ENCODE results near the gene RNF217.
A peak's percentile ranks its signal among the peaks of the same experiment; 100 is the strongest.

Gene RNF217

DNA sequence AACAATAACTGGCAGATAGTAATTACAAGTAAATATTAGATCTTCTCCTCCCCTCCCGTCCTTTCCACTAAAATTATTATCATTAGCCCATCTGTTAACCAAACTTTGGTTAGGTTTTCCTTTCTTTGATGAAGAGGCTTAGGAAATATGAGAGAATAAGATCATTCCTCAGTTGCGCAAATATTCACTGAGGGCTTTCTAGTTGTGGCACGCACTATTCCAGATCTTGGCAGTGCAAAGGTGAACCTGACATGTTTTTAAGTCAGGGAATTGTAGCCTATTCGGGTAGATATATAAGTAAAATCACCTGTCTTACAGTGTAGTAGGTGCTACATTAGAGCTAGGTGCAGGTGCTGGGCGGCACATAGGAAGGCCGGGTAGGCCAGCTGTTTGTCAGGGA, 31.1 kb downstream of the RNF217 start:
- Histone ChIP-seq H3K9ac (no peak overlapping the region), H3K4me2 (no peak overlapping the region), H3K36me3 (no peaks in the 10 kb centered on the region), H3K4me1 (peaks cover 0 to 5% (median 0%) of the 10 kb centered on the region in 10 experiments; a peak in 2 of 20 replicates), H3K27me3 (no peaks in the 10 kb centered on the region), H4K20me1 (no peaks in the 10 kb centered on the region), H3K4me3 (no peak overlapping the region), H3K27ac (no peak overlapping the region), H3K9me3 (replicated peaks in 1 of 11) (no peaks in the 10 kb centered on the region)
- no peak for TF ChIP-seq Cebpa-rat (IDR thresholded peaks at IDR 0.05)

DNA sequence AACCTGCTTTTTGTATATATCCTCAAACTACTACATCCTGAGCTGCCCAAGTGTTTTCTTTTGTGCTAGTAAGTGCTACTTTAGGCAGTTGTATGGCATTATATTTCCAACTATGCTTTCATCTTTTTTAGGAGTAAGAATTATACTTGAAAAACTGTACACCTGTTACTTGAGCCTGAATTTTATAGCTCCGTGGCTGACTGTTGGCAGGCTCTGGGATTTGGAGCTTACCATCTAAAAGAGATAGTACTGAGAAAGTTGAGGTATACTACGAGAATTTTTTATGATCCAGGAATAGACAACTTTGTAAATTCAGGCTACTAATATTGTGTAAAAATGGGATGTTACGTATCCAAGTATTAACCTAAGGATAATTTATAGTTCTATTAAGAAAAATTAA, 32.4 kb downstream of the RNF217 start:
- no peaks in the 10 kb centered on the region for H3K9me3 ChIP-seq (replicated peaks in 1 of 11)
- H4K20me1 ChIP-seq, result no peaks in the 10 kb centered on the region
- no peak for TF ChIP-seq Cebpa-rat (IDR thresholded peaks at IDR 0.05)
- no peak overlapping the region for H3K4me3 ChIP-seq
- H3K27ac ChIP-seq, result no peak overlapping the region
- no peak overlapping the region for H3K4me2 ChIP-seq
- no peaks in the 10 kb centered on the region for H3K36me3 ChIP-seq
- no peak overlapping the region for H3K9ac ChIP-seq
- peaks cover 0 to 5% (median 0%) of the 10 kb centered on the region in 10 experiments; a peak in 2 of 20 replicates for H3K4me1 ChIP-seq
- no peaks in the 10 kb centered on the region for H3K27me3 ChIP-seq

DNA sequence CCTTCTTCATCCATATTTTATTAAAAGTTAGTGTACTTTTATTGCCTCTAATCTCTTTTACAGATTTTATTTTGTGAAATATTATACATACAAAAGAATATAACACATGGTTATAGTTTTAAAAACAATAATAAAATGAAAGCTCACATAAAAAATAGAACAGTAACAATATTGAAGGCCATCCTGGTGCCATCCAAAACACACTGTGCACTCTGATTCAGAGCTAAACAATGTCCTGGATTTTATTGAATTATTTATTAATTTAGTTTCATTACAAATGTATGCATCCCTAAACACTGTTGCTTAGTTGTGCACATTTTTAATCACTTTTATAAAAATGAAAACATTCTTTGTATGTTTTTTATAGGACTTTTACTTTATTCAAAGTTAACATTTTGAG, 32.9 kb downstream of the RNF217 start:
- no peaks in the 10 kb centered on the region for H3K9me3 ChIP-seq (replicated peaks in 1 of 11)
- no peak overlapping the region for H3K4me3 ChIP-seq
- H3K27ac ChIP-seq, result no peak overlapping the region
- no peaks in the 10 kb centered on the region for H4K20me1 ChIP-seq
- H3K36me3 ChIP-seq, result no peaks in the 10 kb centered on the region
- no peak overlapping the region for H3K4me2 ChIP-seq
- peaks cover 0 to 5% (median 0%) of the 10 kb centered on the region in 10 experiments; a peak in 2 of 20 replicates for H3K4me1 ChIP-seq
- no peak for TF ChIP-seq Cebpa-rat (IDR thresholded peaks at IDR 0.05)
- no peaks in the 10 kb centered on the region for H3K27me3 ChIP-seq
- no peak overlapping the region for H3K9ac ChIP-seq

DNA sequence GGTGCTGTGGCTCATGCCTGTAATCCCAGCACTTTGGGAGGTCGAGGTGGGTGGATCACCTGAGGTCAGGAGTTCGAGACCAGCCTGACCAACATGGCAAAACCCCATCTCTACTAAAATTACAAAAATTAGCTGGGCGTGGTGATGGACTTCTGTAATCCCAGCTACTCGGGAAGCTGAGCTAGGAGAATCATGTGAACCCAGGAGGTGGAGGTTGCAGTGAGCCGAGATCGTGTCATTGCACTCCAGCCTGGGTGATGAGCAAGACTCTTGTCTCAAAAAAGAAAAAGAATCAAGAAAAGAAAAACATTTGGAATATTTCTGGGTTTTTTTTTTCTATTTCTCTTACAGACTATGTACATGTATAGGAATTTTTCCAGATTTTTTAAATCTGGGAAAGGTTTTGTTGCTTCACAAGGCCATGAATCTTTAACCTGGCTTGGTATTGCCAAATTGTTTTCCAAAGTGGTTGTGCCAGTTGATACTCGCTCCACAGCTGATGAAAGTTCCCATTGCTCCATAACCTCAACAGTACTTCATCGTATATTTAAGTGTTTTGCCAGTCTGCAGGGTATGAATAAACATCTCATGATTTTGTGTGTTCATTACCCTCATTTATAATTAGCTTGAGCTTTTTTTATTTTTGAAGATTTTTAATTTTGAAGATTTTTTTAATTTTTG, 33.5 kb downstream of the RNF217 start:
- Histone ChIP-seq H4K20me1 (no peaks in the 10 kb centered on the region), H3K27me3 (no peaks in the 10 kb centered on the region), H3K27ac (no peak overlapping the region), H3K36me3 (no peaks in the 10 kb centered on the region), H3K4me3 (no peak overlapping the region), H3K4me1 (peaks cover 0 to 5% (median 0%) of the 10 kb centered on the region in 10 experiments; a peak in 2 of 20 replicates), H3K4me2 (no peak overlapping the region), H3K9me3 (replicated peaks in 1 of 11) (no peaks in the 10 kb centered on the region), H3K9ac (no peak overlapping the region)
- no peak for TF ChIP-seq Cebpa-rat (IDR thresholded peaks at IDR 0.05)

DNA sequence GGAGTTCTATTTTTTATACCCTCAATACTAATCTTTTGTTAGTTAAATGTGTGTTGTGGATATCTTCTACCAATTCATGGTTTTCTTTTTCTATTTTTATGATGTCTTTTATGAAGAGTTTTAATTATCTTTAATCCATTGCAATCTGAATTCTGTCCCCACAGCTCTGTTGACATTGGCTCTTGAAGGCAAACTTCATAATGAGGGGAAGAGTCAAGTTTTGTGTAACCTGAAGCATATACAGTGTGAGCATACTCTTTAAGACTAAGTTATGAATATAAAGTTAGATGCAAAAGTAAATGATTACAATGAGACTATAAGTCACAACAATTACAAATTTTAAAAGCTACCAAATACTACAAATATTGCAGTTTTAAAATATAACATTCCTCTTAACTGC, 34.2 kb downstream of the RNF217 start:
- Histone ChIP-seq H3K36me3 (no peaks in the 10 kb centered on the region), H3K9me3 (replicated peaks in 1 of 11) (no peaks in the 10 kb centered on the region), H3K27ac (no peak overlapping the region), H4K20me1 (no peaks in the 10 kb centered on the region), H3K9ac (no peak overlapping the region), H3K4me1 (peaks cover 0 to 5% (median 0%) of the 10 kb centered on the region in 10 experiments; a peak in 2 of 20 replicates), H3K4me2 (no peak overlapping the region), H3K4me3 (no peak overlapping the region), H3K27me3 (no peaks in the 10 kb centered on the region)
- no peak for TF ChIP-seq Cebpa-rat (IDR thresholded peaks at IDR 0.05)

DNA sequence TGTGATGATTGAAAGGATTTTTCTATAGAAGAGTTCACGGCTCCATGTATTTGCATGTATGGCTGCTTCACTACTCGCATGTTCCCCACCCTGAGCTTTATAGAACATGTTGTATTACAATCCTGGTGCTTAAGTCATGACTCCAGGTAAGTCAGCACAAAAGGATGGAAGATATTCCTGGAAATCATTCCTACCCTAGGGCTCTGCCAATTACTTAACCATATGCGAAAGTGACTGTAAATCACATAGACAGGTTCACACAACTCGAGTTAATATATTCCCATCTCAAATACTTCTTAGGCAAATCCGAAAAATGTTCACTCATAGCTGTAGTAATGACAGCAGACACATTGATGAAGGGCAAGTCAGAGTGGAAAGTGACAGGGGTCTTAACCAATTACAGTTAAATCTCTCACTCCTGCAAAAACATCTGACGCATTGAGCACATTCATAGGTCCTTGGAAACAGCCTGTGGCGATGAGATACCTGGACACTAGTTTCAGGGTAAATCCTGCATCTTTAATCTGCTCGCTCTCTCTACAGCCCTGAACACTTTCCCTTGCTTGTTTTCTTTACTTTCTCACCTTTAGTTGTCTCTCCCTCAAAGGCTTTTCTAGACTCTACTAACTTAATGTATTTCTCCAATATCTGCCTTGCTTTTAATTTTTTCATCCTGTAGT, 35.1 kb downstream of the RNF217 start:
- no peaks in the 10 kb centered on the region for H3K9me3 ChIP-seq (replicated peaks in 1 of 11)
- H3K36me3 ChIP-seq, result no peaks in the 10 kb centered on the region
- H3K27ac ChIP-seq, result no peak overlapping the region
- no peaks in the 10 kb centered on the region for H3K27me3 ChIP-seq
- H3K4me1 ChIP-seq, result peaks cover 0 to 6% (median 5%) of the 10 kb centered on the region in 10 experiments; a peak in 13 of 20 replicates
- H3K4me2 ChIP-seq, result no peak overlapping the region
- H3K4me3 ChIP-seq, result no peak overlapping the region
- no peak overlapping the region for H3K9ac ChIP-seq
- no peak for TF ChIP-seq Cebpa-rat (IDR thresholded peaks at IDR 0.05)
- H4K20me1 ChIP-seq, result no peaks in the 10 kb centered on the region

DNA sequence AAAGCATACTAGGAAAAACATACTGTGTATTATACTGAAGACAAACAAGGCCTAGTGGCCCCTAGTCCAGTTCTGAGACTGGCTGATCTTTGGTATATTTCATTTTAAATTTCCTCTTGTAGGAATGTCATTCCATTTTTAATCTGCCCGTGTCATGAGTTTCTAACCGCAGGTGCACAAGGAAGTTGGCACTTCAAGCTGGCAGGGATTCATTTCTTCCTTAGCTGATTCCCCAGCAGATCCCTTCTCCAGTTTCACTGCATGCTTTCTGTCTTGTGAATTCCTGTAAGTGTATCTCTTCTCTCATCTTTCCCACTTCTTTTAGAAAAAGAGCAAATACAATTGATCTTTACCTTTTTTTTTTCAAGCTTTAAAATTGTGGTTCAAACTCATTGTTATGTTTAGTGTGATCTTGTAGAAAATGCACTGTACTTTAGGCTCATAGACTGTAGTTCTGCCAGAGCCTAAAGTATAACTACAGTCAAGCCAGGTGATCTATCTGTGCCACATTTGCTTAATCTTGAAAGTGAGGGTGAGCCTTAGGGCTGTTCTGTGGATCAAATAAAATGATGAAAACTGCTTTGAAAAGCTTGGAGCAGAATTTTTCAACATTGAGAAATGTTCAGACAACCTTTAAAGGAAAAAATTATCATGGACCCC, 37.0 kb downstream of the RNF217 start:
- Histone ChIP-seq H3K4me1 (peaks cover 0 to 9% (median 6%) of the 10 kb centered on the region in 10 experiments; a peak in 13 of 20 replicates), H3K4me2 (no peak overlapping the region), H4K20me1 (no peaks in the 10 kb centered on the region), H3K27ac (no peak overlapping the region), H3K27me3 (no peaks in the 10 kb centered on the region), H3K36me3 (no peaks in the 10 kb centered on the region), H3K4me3 (no peak overlapping the region), H3K9ac (no peak overlapping the region), H3K9me3 (replicated peaks in 1 of 11) (no peaks in the 10 kb centered on the region)
- TF ChIP-seq Cebpa-rat (IDR thresholded peaks at IDR 0.05), result no peak

DNA sequence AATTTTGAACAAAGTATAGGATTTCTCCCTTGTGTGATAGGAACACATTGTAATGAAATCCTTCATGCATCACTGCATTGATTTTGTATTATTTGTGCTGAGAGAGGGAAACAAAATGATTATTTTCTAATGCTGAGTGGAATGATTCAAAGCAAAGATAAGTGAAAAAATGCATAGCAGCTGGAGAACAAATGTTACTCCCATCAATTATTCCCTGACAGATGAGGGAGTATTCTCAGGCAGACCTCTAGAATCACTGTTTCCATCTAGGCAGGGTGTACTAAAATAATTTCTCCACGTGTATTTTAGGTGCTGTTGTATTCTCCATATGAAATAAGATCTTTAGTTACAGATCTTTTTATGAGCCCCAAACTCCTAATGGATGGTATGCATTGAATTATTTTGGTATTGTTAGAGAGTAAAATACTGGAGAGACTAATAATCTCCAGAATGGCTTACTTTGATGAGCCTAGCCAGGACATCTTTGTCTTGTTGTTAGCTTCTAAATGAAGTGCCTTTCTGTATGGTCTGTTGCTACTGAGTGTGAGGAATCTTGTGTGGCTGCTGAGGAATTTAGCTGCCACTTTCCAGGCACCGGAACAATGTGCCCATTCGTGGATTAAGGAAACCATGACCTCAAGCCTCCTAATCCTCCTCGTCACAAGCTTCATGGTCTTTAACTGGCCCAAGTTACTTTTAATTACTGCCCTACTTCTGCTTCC, 39.6 kb downstream of the RNF217 start:
- H3K27me3 ChIP-seq, result no peaks in the 10 kb centered on the region
- no peak overlapping the region for H3K27ac ChIP-seq
- no peaks in the 10 kb centered on the region for H4K20me1 ChIP-seq
- H3K4me2 ChIP-seq, result peak overlapping the region in 10 of 11 experiments; percentile 1 to 51 (median 28); a peak in 15 of 22 replicates
- no peak overlapping the region for H3K4me3 ChIP-seq
- no peaks in the 10 kb centered on the region for H3K36me3 ChIP-seq
- H3K9ac ChIP-seq, result no peak overlapping the region
- TF ChIP-seq Cebpa-rat (IDR thresholded peaks at IDR 0.05), result no peak
- peaks cover 0 to 9% (median 6%) of the 10 kb centered on the region in 10 experiments; a peak in 13 of 20 replicates for H3K4me1 ChIP-seq
- peaks cover 0 to 6% (median 0%) of the 10 kb centered on the region in 11 experiments; a peak in 3 of 22 replicates for H3K9me3 ChIP-seq (replicated peaks in 1 of 11)

DNA sequence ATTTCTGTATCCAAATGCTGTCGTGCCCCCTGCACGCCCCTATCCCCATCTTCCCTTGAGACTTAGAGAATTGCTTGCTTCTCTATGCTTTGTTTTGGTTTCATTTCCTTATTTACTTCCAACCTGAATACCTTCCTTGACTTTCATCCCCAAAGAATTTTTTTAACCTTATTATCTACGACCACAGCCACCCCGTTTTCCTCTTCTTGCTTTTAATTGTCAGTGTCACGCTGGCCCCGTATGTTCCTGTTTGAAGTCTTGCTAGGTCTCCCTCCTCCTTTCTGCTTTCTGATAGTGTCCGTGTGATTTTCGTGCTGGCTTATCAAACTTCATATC, 40.1 kb downstream of the RNF217 start:
- peak overlapping the region in 10 of 11 experiments; percentile 1 to 51 (median 28); a peak in 15 of 22 replicates for H3K4me2 ChIP-seq
- H3K27ac ChIP-seq, result no peak overlapping the region
- no peaks in the 10 kb centered on the region for H4K20me1 ChIP-seq
- no peak overlapping the region for H3K9ac ChIP-seq
- no peak for TF ChIP-seq Cebpa-rat (IDR thresholded peaks at IDR 0.05)
- H3K27me3 ChIP-seq, result no peaks in the 10 kb centered on the region
- H3K9me3 ChIP-seq (replicated peaks in 1 of 11), result peaks cover 0 to 6% (median 4%) of the 10 kb centered on the region in 11 experiments; a peak in 6 of 22 replicates
- H3K4me1 ChIP-seq, result peaks cover 0 to 9% (median 6%) of the 10 kb centered on the region in 10 experiments; a peak in 13 of 20 replicates
- H3K36me3 ChIP-seq, result no peaks in the 10 kb centered on the region
- H3K4me3 ChIP-seq, result no peak overlapping the region
